Heart left ventricle (tissue), 16 donors: ENCODE data around the gene ITGB1BP1. TPM values are rescaled to one million over a fixed set of nuclear protein-coding genes. Genes with fewer than 3 reads are reported as not detected.

ENCODE experiments used
- ATAC-seq, 4 donors: fragments of 200-7000 bp; cut with Tn5 transposase; one replicate each; pipeline ENCODE4 v1.9.1; 2020 to 2022; ENCODE audit warnings: moderate library complexity in 4 of 4, mild to moderate bottlenecking in 3 of 4, moderate number of reproducible peaks in 1 of 4
- DNase-seq, 5 donors: peaks; one replicate each; pipeline ENCODE4 v3.0.0-alpha.2; 2020
- H3K27ac ChIP-seq, 12 donors: fragments of 200-600 bp; sonication (generic) in 4 of 12; one replicate each; pipeline versions ENCODE4 v1.5.0 to v1.8.0; 2016 to 2022; ENCODE audit warnings: mild to moderate bottlenecking in 2 of 12
- H3K27me3 ChIP-seq, 9 donors: fragments of 200-600 bp; sonication (generic) in 2 of 9; one replicate each; pipeline versions ENCODE4 v1.5.1 to v1.8.0; 2016 to 2022; ENCODE audit warnings: mild to moderate bottlenecking in 3 of 9
- H3K36me3 ChIP-seq, 9 donors: fragments of 200-600 bp; sonication (generic) in 2 of 9; one replicate each; pipeline versions ENCODE4 v1.5.0 to v1.8.0; 2018 to 2022; ENCODE audit warnings: mild to moderate bottlenecking in 2 of 9
- H3K4me1 ChIP-seq, 12 donors: fragments of 200-600 bp; sonication (generic) in 4 of 12; one replicate each; pipeline versions ENCODE4 v1.5.0 to v1.8.0; 2016 to 2022; ENCODE audit warnings: mild to moderate bottlenecking in 3 of 12
- H3K4me3 ChIP-seq, 12 donors: fragments of 200-600 bp; sonication (generic) in 4 of 12; one replicate each; pipeline versions ENCODE4 v1.5.0 to v1.8.0; 2017 to 2022; ENCODE audit warnings: mild to moderate bottlenecking in 9 of 12, moderate library complexity in 4 of 12
- H3K9me3 ChIP-seq, 12 donors: fragments of 200-600 bp; sonication (generic) in 4 of 12; one replicate each; pipeline versions ENCODE4 v1.5.0 to v1.8.0; 2016 to 2022; ENCODE audit warnings: mild to moderate bottlenecking in 1 of 12
- CTCF ChIP-seq, 12 donors: fragments of 200-600 bp; sonication (generic) in 4 of 12; IDR thresholded peaks; one replicate each; pipeline versions ENCODE4 v1.5.0 to v1.8.0; 2018 to 2022; ENCODE audit warnings: antibody characterized with exemption in 12 of 12, mild to moderate bottlenecking in 5 of 12
- POLR2A ChIP-seq, 2 donors: fragments of 450-650 bp; IDR thresholded peaks; one replicate each; pipeline ENCODE4 v1.6.1; 2017; ENCODE audit warnings: antibody characterized with exemption in 2 of 2, mild to moderate bottlenecking in 2 of 2, moderate library complexity in 2 of 2
- WGBS, 4 donors: extraction: QIAGEN DNeasy Blood & Tissue Kit in 2 of 4; methylation state at CpG; one replicate each; pipeline versions ENCODE4 v1.1.5 to v1.1.7; 2013 to 2018; 5-methylcytosine and 5-hydroxymethylcytosine counted together
- intact Hi-C, 10 donors: fragments of 100-400 bp; cut with DNase I; formaldehyde crosslinking; loops; one replicate each; pipeline versions ENCODE4 v1.11.1 to v1.14.2; 2022
- polyA plus RNA-seq, 2 donors: library from polyadenylated mRNA; stranded (reverse); fragments of 200-250 nt; gene quantifications; one replicate each; pipeline ENCODE4 v1.2.3, GENCODE V29; 2013
- total RNA-seq, 9 donors: library from RNA; depleted of rRNA in 2 of 9; stranded (reverse); fragments of >200 nt in 2 of 9; fragmentation: NEBNext Ultra II Directional in 3 of 9; extraction: Animal tissue kit (Norgen Biotek cat#: 25700) in 3 of 9; gene quantifications; one replicate each; pipeline versions ENCODE4 v1.1.0 to v1.2.4, GENCODE V29; 2016 to 2023
- donor health status: ischemic (EF 13 %, LVEDD 7.1; RV severe dilation, severe dysfunction).
- donor health status: healthy with polysubstance abuse.
- donor health status: DM: no; HTN: yes; CAD: no.
- donor health status: DM: no; HTN: no; CAD: no.
- donor health status: ischemic (EF 25% LVEDD 6.9; RV normal size, moderate dysfunction).
- donor health status: ischemic (EF 25% LVEDD 5.7; RV mildly dilated, moderate dysfunction).
- donor health status: healthy.
- donor health status: DM: yes; HTN: yes; CAD: no.
- donor health status: ischemic (EF 35%, LVEDD 5.7; RV mildly dilated, moderate dysfunction).
- donor health status: nonischemic (EF 11% LVEDD 7.7; RV severe dilation, severe dysfunction).
- donor health status: DM: yes; HTN: yes; CAD: no.
- donor health status: PGD.
- donor health status: ischemic (EF 29% LVEDD 5.4; RV normal size, mild dysfunction).
- donor health status: nonischemic (EF 23%, LVEDD 6.1; RV moderate dilation, normal function).

Gene ITGB1BP1
- total and polyA plus RNA-seq, 11 donors, result 26.5 to 165 (median 104) TPM

- ATAC-seq, result no peak
- no peak for DNase-seq
- Histone ChIP-seq H3K4me1 (peaks cover 0 to 7% (median 0%) of the 10 kb centered on the region in 12 donors), H3K36me3 (peaks cover 0 to 82% (median 50%) of the 10 kb centered on the region in 9 donors), H3K27me3 (no peaks in the 10 kb centered on the region), H3K4me3 (no peak overlapping the region), H3K9me3 (no peaks in the 10 kb centered on the region), H3K27ac (no peak overlapping the region)
- TF ChIP-seq POLR2A (IDR thresholded peaks at IDR 0.05) (no peak), CTCF (IDR thresholded peaks at IDR 0.05) (no peak)
- intact Hi-C loops, result no loop called here
- 73 to 76% (median 74%) methylated on average over 6 of the region's 6 CpGs for WGBS, 4 donors
Observed at GRCh38 chr2:9462886-9463697, 39.8 kb upstream of the ITGB1BP1 start.

GRCh38 chr2:9462313-9462712 lies 39.0 kb upstream of the ITGB1BP1 start:
- WGBS, 4 donors, result 75 to 94% (median 88%) methylated on average over 5 of the region's 5 CpGs
- no peaks in the 10 kb centered on the region for H3K27me3 ChIP-seq
- intact Hi-C loops, result no loop called here
- H3K27ac ChIP-seq, result no peak overlapping the region
- H3K9me3 ChIP-seq, result no peaks in the 10 kb centered on the region
- DNase-seq (no peak), ATAC-seq (no peak)
- TF ChIP-seq CTCF (IDR thresholded peaks at IDR 0.05) (no peak), POLR2A (IDR thresholded peaks at IDR 0.05) (no peak)
- no peak overlapping the region for H3K4me3 ChIP-seq
- peaks cover 0 to 84% (median 53%) of the 10 kb centered on the region in 9 donors for H3K36me3 ChIP-seq
- peaks cover 0 to 7% (median 0%) of the 10 kb centered on the region in 12 donors for H3K4me1 ChIP-seq

GRCh38 chr2:9461079-9461478 lies 37.8 kb upstream of the ITGB1BP1 start:
- Histone ChIP-seq H3K4me1 (peaks cover 0 to 7% (median 0%) of the 10 kb centered on the region in 12 donors), H3K9me3 (no peaks in the 10 kb centered on the region), H3K27ac (no peak overlapping the region), H3K4me3 (no peak overlapping the region), H3K36me3 (peaks cover 0 to 95% (median 63%) of the 10 kb centered on the region in 9 donors), H3K27me3 (no peaks in the 10 kb centered on the region)
- ATAC-seq, result no peak
- intact Hi-C loops, result no loop called here
- TF ChIP-seq CTCF (IDR thresholded peaks at IDR 0.05), result no peak
- no peak for TF ChIP-seq POLR2A (IDR thresholded peaks at IDR 0.05)
- DNase-seq, result no peak
- 91 to 96% (median 94%) methylated on average over 3 of the region's 3 CpGs for WGBS, 4 donors

- WGBS, 4 donors, result 92 to 99% (median 95%) methylated on average over 3 of the region's 3 CpGs
- DNase-seq, result no peak
- H3K27me3 ChIP-seq, result no peaks in the 10 kb centered on the region
- no peak overlapping the region for H3K27ac ChIP-seq
- peaks cover 0 to 7% (median 0%) of the 10 kb centered on the region in 12 donors for H3K4me1 ChIP-seq
- TF ChIP-seq CTCF (IDR thresholded peaks at IDR 0.05) (no peak), POLR2A (IDR thresholded peaks at IDR 0.05) (no peak)
- no peak for ATAC-seq
- intact Hi-C loops, result no loop called here
- H3K9me3 ChIP-seq, result no peaks in the 10 kb centered on the region
- H3K4me3 ChIP-seq, result no peak overlapping the region
- H3K36me3 ChIP-seq, result peaks cover 0 to 96% (median 67%) of the 10 kb centered on the region in 9 donors
Observed at GRCh38 chr2:9460441-9461017, 37.2 kb upstream of the ITGB1BP1 start.
